Activated CD4-positive, CD25-positive, alpha-beta regulatory T cell treated with anti-CD3 and anti-CD28 coated beads, Interleukin-2, amount 50 U/mL, for 16 hours (primary cell): Measurements from ENCODE around the gene ASCC1.
"Not testable (repeated sequence)": the region's sequence is repeated elsewhere in the genome, so short reads cannot be mapped to it uniquely, and the experiment has no call there.

Experiments used
- DNase-seq: peaks from one replicate; pipeline ENCODE4 v3.0.0-alpha.2; 2020; ENCODE audit warnings: low read depth, low spot score

The ASCC1 gene

DNA sequence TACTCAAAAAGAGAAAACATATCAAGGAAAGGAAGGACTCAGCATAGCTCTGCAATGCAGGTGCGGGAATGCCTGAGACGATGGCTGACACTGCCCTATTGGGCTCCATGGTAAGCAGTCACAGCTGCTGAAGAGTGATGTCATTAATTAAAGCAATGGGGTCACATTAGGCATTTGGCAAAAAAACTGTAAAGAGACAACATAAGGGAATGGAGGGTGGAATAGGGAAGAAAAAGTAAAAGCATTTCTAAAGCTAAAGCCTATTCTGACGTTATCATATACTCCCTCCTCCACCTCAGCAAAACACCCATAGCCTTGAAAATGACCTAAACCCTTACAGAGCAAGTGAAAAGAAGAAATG lies 89.2 kb downstream of the ASCC1 start:
- no peak for DNase-seq

DNA sequence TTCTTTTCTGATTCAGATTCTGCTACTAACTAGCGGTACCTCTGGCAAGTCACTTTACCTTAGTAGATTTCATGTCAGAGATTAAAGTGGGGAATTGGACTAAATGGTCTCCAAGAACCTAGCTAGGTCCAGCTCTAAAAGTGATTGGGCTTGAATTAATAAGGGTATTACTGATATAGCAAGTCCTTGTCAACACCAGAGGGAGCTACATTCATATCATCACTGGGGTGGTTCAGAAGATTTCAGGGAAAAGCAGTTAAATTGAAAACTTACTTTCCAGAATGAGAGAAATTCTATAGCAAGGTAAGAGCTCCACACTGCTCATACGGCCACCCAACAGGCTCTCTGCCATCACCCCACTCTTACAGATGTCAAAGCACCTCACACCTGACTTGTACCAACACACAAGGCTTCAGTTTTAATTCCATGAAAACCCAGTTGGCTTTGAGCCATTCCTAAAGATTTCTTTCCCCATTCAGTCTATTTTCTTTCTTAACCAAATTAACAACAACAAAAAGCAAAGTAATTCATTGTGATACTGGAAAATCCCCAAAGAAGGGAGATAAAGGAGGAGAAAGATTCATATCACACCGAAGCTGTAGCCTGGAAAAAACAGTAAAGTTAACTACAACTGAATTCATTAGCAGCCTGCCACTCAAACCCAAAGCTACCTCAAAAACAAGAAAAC lies 89.7 kb downstream of the ASCC1 start:
- no peak for DNase-seq

DNA sequence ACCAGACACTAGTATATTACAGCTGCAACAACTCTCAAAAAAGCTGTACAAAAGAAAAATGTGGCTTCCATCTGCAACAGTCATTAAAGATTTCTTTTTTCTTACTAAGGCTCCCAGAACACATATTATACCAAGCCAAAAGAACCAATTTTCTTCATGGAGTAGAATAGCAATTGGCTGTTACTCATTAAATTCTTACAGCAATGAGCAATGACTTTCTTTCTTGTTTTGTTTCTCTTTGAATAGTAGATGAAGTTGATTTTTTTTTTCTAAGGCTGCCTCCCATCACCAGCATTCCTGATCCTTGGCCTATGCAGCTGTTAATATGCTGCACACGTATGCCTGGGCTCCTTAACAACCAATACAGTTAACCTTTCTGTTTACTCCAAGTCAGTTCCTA lies 91.1 kb downstream of the ASCC1 start:
- DNase-seq, result no peak

DNA sequence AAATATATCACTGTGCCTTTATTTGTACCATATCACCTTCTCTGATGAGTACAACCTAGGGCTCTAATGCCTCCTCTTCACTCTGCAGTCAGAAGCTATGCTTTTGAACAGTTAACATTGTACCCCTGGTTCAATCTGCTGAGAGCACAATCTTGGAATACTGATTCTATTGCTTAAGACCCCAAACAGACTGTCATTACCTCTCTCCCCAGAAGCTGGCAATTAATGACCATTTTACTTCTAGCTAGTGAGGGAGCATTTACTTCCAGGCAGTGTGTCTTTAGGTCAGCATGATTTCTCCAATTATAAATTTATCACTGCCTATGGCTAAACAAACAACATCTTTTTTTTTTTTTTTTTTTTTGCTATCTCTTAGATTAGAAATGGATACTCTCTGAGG lies 91.7 kb downstream of the ASCC1 start:
- DNase-seq, result no peak

DNA sequence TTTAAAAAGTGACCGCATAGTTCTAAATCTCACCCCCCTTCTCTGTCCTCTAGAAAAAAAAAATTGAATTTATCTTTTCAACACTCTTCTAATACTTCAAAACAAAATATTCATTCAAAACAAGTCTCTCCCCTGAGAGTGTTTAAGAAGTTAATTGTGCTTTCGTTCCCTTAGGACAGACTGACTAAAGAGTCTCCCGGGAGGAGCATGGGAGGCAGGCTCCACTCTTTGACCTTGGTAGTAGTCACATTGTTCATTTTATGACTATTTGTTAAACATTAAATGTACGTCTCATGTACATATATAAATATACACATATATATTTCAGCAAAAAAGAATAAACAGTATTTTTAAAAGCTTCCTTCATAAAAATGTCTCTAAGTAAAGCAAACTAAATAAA lies 92.5 kb downstream of the ASCC1 start:
- DNase-seq, result no peak

DNA sequence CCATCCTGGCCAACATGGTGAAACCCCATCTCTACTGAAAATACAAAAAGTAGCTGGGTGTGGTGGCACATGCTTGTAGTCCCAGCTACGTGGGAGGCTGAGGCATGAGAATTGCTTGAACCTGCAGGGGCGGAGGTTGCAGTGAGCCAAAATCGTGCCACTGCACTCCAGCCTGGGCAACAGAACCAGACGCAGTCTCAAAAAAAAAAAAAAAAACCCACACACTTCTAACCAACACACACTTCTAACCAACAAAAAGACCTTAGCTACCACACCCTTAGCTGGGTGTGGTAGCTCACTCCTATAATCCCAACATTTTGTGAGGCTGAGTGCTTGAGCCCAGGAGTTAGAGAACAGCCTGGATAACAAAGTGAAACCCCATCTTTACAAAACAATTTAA lies 93.9 kb downstream of the ASCC1 start:
- DNase-seq, result no peak

DNA sequence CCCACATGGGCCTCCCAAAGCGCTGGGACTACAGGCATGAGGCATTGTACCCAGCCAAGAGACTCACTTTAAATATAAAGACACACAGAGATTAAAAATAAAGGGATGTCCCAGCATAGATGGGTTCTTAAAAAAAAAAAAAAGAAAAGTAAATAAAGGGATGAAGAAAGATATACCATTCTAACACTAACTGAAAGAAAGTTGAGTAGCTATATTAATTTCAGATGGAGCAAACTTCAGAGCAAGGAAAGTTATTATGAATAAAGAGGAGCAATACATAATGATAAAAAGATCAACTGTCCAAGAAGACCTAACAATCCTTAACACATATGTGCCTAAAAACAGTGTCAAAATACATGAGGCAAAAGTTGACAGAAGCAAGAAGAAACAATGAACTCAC lies 94.7 kb downstream of the ASCC1 start:
- no peak for DNase-seq

DNA sequence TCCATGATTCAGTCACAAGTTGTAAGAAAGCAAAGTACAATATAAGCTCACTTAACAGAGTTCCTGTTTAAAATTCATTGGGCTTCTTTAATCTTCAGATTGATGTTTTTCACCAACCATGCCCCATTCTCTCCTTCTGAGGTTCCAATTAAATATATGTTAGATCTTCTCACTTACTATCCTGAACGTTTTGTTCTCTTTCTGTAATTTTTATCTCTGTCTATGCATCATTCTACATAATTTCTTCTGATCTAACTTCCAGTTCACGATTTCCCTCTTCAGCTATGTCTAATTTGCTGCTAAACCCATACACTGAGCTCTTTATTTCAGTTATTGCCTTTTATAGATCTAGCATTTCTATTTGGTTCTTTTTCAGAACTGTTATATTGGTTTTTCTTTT lies 99.7 kb downstream of the ASCC1 start:
- no peak for DNase-seq

DNA sequence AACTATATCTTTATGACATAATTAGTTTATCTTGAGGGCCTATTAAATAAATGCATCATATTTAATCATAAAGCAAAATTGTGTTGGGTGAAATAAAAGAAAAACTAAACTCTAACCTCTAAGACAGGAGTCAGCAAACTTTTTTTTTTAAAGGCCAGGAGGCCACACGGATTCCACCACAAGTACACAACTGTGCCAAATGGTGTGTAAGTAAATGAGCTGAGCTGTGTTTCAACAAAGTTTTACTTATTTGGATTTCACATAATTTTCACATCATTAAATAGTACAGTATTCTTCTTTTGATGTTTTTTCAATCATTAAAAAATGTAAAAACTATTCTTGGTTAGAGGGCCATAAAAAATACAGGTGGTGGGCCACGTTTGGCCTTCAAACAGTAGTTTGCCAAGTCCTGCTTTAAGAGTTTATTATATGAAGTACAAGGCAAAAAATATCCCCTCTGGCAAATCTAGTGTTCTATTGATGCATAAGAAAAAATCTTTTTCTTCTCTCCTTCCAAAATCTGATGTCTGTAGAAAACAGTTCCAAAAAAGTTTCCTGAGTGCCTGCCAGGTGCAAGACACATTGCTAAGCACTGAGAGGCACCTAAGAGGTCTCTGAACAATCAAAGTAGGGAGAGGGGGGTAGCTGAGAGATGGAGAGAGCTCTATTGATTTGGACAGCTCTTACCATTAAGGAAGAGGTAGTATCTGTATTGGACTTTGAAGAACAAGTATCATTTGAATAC lies 101.2 kb downstream of the ASCC1 start:
- DNase-seq, result no peak

DNA sequence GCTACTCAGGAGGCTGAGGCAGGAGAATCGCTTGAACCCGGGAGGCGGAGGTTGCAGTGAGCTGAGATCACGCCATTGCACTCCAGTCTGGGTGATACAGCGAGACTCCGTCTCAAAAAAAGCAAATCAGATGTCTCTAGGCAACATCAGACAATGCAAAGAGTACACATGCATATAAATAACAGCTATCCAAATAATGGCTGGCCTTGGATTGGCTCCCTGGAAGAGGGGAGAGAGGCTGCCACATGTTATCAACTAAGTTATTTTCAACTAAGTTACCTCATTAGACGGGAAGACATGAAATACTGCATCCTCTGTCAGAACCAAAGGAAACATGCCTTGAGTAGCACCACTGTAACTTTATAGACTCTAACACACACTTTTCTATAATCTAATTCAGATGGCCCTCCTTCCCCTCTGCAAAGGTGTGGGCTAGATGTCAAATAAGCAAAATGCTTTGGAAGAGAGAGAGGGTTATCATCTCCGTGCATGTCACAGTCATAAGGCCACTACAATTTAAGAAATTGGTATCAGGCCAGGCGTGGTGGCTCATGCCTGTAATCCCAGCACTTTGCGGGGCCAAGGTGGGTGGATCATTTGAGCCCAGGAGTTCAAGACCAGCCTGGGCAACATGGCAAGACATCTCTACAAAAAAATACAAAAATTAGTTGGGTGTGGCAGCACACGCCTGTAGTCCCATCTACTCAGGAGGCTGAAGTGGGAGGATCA lies 105.2 kb downstream of the ASCC1 start:
- DNase-seq, result no peak

DNA sequence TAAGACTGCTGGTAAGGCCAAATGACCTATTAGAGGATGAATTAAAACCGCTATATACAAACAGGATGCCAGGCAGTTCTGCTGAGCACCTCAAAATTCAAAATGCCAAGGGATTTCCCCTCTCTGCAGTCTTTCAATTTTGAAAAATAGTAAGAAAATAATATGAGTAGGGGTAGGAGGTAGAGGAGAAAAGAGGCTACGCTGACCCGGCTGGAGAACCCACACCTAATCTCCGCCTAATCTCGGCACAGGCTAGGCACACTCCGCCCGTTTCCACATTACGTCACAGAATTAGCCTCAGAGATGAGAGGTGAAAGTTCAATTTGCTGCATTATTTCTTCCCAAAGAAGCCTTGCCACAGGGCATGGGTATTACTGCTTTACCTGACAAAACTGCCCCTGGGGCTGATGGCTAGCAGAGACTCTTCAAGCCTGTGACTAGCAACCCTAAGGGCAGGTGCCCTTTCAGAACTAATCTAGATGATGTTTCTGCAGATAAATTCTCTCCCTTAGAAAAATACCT lies 106.4 kb downstream of the ASCC1 start:
- no peak for DNase-seq

DNA sequence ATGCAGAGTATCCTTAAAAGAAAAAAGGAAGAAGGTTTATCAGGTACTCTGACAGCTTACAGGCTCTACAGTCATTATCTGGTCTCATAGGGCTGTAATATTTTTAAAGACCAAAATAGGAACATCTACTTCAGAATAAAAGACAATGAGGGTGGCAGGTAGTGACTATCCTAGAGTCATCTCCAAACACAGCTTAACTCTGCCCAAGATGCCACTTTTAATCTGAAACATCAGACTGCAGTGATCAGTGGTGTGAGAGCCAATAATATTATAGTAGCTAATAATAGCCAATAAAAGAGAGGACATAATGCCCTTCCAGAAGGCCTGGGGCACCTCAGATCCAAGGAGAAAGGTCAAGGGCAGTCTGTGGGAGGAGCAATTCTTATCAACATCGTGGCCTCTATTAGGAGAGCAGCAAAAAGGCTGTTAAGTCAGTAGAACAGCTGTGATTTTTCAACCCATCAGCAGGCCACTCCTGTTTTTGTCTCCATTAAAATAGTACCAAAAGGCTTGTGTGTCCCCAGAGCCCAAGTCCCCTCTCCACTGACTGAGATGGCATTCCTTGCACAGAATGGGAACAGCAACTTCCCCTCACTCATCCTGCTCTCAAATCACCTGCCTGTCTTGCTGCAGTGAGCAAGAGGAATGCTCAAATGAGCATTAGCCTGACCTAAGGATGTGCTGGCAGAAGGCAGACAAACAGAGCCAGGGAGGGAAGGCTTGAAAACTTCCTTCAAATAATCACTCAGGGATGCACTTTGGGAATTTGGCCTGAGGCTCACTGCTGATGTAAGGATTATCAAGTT lies 107.0 kb downstream of the ASCC1 start:
- no peak for DNase-seq

DNA sequence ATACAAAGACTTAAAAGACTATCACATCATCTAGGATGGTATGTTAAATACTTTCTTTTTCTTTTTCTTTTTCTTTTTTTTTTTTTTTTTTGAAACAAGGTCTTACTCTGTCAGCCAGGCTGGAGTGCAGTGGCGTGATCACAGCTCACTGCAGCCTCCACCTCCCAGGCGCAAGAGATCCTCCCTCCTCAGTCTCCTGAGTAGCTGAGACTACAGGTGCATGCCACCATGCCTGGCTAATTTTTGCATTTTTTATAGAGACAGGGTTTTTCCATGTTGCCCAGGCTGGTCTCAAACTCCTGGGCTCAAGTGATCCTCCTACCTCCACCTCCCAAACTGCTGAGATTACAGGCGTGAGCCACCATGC lies 108.1 kb downstream of the ASCC1 start:
- not testable (repeated sequence) for DNase-seq

DNA sequence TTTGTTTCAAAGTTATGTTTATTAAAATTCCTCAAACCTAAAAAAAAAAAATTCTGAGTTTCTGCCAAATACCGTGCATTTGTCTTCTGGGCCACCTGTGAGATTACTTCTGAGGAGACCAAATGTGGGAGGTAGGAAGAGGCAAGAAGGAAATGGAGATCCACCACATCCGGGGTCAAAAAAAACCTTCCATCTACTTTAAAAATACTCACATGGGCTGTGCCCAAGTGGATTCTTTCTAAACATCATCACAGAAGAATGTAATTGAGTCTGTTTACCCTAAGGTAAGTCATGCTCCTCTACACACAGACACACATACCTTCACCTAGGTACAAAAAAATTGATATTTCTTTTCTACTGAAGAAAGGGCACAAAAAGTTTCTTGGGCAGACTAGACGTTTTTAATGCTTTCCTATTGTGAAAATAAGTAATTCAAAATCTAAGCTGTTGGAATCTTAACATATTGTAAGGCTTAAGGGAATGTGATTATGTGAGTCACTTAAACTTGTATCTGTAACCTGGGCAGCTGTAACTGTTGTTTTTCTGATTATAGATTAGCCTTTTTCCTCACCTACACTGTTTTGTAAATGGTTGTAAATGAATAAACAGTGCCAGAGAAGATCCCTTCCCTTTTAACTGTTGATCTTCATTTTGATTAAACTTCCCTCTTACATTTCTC lies 108.6 kb downstream of the ASCC1 start:
- no peak for DNase-seq

DNA sequence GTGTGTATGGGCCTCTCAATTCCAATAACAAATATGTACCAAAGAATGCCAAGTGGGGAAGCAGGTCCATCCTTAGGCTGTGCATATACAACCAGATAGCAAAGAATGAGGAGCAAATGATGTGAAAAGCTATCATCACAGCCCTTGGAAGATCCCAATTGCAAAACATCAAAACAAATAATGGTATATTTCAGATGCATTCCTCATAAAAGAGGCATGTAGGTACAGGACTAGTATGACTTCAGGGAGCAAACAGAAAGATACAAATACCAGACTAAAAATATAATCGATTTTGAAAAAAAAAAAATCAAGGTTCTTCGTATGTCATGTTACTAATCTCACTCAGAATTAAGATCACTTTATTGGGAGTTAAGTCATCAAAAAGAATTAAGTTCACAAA lies 109.2 kb downstream of the ASCC1 start:
- DNase-seq, result no peak

DNA sequence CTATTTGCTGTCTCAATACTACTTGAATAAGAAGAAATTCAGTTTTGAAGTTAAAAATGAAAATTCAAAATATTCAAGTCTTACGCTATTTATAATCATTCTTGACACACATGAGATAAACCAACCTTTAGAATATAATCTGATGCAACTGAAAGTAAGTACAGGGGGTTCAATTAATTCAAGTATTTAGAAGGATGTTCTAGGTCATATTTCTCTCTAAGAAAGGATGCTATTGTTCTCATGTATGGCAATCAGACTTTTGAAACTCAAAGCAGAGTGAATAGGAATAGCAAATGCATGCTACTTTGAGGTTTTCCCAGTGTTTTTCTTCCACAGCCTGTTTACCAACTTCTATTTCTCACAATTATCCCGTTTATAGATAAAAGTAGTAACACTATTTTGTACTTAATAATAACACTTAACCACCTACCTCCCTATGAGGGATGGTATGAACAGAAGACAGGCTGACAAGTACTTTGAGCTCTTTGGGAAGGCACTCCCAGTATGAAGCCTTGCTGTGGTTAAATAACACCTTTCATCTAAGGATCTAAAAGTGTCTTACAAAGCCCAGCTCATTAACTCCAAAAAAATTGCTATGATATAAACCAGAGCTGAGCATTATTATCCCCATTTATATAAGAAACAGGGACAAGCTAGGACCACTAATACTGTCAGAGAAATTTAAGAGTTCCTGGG lies 109.8 kb downstream of the ASCC1 start:
- no peak for DNase-seq

DNA sequence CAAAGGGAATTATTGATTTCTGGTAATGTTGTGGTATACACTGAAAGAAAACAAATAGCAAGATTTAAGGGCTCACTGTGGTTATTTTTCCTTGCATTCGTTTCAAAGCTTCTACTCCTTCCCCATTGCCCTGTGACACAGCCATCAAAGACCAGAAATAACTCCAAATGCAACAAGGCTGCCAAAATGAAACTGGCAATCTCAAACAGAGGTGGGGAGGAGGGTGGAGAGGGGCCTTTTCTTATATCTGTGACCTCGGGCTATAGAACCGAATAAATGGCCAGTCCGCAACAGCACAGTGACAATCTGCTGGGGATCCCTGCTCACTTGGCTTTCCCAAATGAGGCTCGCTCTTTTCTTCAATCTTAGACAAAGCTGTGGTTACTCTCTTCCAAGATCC lies 110.4 kb downstream of the ASCC1 start:
- no peak for DNase-seq

DNA sequence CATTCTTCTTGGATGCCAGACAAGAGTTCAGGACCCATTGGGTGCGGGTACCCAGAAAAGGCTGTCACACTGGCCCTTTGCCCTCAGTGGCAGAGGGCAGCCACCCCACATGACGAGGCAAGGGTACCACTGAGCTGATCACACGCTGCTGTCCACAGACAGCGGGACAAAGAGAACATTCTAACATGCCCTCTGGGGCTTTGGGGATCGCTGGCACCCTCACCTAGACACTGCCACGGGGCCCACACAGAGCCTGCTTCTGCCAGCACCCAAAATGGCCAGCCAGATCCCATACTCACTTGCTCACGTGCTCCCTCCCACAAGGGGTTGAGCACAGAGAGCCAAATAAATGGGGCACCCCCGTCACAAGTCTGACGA lies 111.0 kb downstream of the ASCC1 start:
- no peak for DNase-seq

DNA sequence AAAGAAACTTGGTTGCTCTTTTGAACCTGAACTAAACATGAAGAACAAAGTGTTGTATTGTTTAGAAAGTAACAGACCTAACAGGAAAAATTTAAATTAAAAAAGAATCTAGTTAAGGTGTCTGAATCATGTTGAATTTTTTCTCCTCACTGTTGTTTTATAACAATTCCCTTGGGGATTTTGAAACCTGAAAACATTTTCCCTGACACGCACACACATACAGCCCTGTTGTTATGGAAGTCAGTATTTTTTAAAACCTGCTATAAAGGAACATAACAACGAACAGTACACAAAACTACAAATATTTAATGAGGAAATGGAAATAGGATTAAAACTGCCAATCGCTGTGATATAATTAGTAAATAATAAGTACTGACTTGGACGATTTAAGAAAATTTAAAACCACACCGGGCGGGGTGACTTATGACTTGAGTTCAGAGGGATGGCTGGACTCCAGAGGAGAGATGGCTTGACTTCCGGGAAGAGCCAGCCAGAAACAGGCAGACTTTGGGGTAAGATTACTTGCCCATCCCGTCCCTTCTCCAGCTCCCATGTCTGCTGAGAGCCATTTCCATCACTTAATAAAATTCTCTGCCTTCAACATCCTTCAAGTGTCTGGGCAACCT lies 111.5 kb downstream of the ASCC1 start:
- no peak for DNase-seq

DNA sequence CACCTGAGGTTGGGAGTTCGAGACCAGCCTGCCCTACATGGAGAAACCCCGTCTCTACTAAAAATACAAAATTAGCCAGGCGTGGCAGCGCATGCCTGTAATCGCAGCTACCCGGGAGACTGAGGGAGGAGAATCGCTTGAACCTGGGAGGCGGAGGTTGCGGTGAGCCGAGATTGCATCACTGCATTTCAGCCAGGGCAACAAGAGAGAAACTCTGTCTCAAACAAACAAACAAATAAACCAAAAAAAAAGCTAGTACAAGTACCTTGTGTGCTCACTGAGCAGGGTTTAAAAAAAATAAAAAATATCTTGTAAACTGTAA lies 116.5 kb downstream of the ASCC1 start:
- no peak for DNase-seq
